ENCODE results near the gene BIRC5.

Gene BIRC5

DNA sequence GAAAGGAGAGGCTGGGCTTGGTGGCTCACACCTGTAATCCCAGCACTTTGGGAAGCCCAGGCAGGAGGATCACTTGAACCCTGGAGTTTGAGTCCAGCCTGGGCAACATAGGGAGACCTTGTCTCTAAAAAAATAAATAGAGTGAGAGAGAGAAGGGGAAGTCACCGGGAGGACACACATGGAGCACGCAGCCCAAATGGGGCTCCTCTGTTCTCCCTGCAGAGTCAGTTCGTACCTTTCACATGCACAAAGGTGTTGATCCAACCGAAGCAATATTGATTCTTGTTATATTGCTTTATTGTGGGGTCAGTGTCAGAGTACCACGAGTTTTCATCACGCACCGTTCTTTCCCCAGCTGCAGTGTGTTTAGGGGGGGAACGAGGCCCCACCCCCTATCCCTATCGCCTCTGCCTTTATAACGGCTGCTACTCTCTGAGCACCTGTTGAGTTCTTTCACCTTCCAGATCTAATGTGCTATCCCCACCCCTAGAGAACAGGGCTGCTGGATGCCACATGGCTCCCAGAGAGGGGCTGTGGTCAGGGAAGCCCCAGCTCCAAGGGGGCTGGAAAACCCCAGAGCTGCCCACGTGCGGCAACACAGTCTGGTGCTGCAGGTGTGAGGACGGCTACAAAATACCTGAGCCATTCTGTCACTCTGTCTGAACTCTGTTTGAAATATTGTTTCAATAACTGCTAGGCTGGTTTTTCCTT lies 16.4 kb downstream of the BIRC5 start:
- CTCF ChIA-PET: no interaction called here
- TF ChIP-seq, protein P1, sequence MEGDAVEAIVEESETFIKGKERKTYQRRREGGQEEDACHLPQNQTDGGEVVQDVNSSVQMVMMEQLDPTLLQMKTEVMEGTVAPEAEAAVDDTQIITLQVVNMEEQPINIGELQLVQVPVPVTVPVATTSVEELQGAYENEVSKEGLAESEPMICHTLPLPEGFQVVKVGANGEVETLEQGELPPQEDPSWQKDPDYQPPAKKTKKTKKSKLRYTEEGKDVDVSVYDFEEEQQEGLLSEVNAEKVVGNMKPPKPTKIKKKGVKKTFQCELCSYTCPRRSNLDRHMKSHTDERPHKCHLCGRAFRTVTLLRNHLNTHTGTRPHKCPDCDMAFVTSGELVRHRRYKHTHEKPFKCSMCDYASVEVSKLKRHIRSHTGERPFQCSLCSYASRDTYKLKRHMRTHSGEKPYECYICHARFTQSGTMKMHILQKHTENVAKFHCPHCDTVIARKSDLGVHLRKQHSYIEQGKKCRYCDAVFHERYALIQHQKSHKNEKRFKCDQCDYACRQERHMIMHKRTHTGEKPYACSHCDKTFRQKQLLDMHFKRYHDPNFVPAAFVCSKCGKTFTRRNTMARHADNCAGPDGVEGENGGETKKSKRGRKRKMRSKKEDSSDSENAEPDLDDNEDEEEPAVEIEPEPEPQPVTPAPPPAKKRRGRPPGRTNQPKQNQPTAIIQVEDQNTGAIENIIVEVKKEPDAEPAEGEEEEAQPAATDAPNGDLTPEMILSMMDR (IDR thresholded peaks at IDR 0.05; ENCODE audit: control extremely low read depth, extremely low read depth, low read depth, missing control alignments): no peak
- DNase-seq (ENCODE audit: extremely low spot score): no peak
- POLR2A ChIA-PET: no interaction called here

DNA sequence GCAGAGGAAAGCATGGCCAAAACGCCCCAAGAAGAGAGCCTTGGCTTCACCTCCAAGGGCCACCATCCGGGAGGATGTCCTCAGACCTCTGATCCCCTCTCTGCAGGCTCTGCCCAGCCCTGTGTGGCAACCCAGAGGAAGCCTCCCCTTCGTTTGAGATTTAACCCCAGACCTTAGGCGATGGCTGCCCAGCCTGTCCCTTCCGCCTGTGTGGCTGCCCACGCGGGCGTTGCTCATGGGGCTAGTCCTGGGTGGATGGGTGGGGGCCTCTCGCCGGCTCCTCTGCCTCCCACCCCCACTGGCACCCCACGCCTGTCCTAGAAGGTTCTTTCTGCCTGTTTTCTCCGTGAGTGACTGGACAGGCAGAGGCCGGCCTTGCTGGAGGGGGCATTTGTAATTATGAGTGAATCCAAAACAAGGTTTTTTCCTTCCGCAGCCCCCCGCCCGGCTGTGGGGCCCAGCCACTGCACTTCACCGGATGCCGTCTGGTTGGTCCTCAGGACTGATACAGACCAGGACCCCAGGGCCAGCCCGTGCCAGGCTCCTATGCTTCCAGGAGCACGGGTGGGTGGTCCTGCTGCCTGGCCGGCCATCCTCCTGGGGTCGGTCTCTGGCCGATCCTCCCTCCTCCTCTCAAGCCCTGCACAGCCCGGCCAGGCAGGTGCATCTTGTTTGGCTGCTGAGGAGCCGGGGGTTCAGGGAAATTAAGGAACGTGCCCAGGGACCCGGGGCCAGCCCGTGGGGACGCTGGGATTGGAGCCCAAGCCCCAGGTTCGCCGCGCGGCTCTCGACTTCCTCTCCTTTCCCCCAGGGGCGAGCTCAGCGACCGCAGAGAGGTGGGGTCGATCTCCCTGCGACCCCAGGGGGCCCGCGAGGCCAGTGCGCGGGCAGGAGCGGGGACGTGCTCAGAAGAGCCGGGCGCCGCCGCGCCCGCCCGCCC lies 17.2 kb downstream of the BIRC5 start, which contains the start of gene TMEM235:
Gene TMEM235, plus strand, starts transcription at position 636 of the 940 bp plus-strand sequence. CDS start 393 bp downstream, outside the sequence.
- ChIA-PET POLR2A (no interaction called here), CTCF (interaction anchor here (2.0 kb wide), 1 partner anchor 19 kb away, joined by 7 read pairs; no protein-coding TSS in a partner anchor)
- TF ChIP-seq, protein P1 (IDR thresholded peaks at IDR 0.05; ENCODE audit: control extremely low read depth, extremely low read depth, low read depth, missing control alignments): no peak
- no peak for DNase-seq (ENCODE audit: extremely low spot score)

DNA sequence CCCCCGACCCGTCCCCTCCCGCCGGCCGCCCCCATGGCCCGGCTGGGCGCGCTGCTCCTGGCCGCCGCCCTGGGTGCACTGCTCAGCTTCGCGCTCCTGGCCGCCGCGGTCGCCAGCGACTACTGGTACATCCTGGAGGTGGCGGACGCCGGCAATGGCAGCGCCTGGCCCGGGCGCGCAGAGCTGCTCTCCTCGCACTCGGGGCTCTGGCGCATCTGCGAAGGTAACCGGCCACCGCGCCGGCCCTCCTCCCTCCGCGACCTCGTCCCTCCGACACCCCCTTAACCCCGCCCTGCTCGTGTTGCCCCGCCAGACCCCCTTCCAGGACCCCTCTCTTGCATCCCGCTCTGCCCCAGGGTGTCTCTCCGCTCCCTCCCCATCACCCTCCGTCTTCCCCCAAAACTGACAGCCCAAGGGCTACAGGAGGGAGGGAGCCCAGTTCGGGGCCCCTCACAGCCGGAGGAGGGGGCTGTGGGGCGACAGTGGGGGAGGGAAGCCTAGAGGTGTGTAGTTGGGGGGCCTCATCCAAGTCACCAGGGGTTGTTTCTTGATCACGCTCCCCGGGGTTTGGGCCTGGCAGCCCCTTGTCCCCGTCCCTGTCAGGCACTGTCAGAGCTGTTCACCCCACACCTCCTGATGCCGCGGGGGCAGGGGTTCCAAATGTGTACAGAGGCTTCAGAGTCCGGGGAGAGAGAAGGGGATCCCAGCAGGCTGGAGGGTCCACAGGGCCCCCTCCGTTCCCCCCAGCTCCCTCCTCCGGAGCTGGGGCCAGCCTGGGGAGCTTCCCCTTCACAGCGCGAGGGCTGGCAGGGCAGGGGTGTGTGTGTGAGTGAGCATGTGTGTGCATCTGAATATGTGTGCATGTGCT lies 18.2 kb downstream of the BIRC5 start:
- TF ChIP-seq, protein P1 (IDR thresholded peaks at IDR 0.05; ENCODE audit: control extremely low read depth, extremely low read depth, low read depth, missing control alignments): peak; percentile 4
- DNase-seq (ENCODE audit: extremely low spot score): no peak
- CTCF ChIA-PET: interaction anchor here (2.0 kb wide), 1 partner anchor 18 kb away, joined by 7 read pairs; no protein-coding TSS in a partner anchor
- POLR2A ChIA-PET: no interaction called here

DNA sequence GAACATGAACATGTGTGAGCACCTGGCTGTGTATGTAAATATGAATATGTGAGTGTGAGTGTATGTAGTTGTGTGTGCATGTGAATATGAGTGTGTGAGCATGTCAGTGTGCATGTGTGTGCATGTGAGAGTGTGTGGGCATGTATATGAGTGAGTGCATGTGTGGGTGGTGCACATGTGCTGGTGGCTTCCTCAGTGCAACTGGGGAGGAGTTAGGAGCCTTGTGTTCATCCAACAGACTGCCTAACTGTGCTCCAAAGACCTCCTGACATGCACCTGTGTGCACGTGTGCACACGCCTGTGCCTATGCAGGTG lies 18.8 kb downstream of the BIRC5 start:
- DNase-seq (ENCODE audit: extremely low spot score): no peak
- TF ChIP-seq, protein P1 (IDR thresholded peaks at IDR 0.05; ENCODE audit: control extremely low read depth, extremely low read depth, low read depth, missing control alignments): no peak
- ChIA-PET POLR2A (no interaction called here), CTCF (interaction anchor here (2.0 kb wide), 1 partner anchor 18 kb away, joined by 7 read pairs; no protein-coding TSS in a partner anchor)

DNA sequence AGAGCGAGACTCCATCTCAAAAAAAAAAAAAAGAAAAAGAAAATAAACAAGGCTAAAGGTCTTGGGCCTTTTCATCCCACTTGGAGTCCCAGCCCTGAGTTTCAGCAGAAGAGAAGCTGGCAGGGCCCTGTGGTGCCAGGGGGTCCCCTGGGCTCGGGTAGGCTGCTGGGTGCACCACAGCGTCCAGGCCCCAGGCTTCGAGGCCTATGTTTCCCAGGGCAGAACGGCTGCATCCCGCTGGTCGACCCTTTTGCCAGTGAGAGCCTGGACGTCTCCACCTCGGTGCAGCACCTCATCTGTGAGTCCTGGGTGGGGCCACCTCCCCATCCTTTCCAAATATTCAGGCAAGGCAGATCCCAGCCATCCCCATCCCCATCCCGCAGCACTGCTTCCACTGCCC lies 19.6 kb downstream of the BIRC5 start:
- DNase-seq (ENCODE audit: extremely low spot score): no peak
- ChIA-PET POLR2A (no interaction called here), CTCF (interaction anchor here (1.6 kb wide), 2 partner anchors 11 to 17 kb away, joined by 4 to 5 read pairs; no protein-coding TSS in a partner anchor)
- TF ChIP-seq, protein P1 (IDR thresholded peaks at IDR 0.05; ENCODE audit: control extremely low read depth, extremely low read depth, low read depth, missing control alignments): no peak
